ENCODE results near the gene MLLT6. TPM values are rescaled to one million over a fixed set of nuclear protein-coding genes. Genes with fewer than 3 reads are reported as not detected.

Gene MLLT6
- total RNA-seq, 2 experiments from 2014 or later: 81.7 to 174 TPM

GRCh38 chr17:38740806-38741205, 35.7 kb downstream of the MLLT6 start:
- Histone ChIP-seq H3K4me2 (ENCODE audit: low read length) (no peak overlapping the region), H4K20me1 (ENCODE audit: insufficient read depth, low read length) (no peaks in the 10 kb centered on the region), H3K9me3 (ENCODE audit: low read length) (no peaks in the 10 kb centered on the region), H3K79me2 (ENCODE audit: insufficient read depth, low read depth, low read length) (peaks cover 52% of the 10 kb centered on the region), H3K36me3 (ENCODE audit: insufficient read depth, low read length) (peaks cover 63% of the 10 kb centered on the region), H3K4me1 (ENCODE audit: insufficient read depth, low read length, poor library complexity, severe bottlenecking) (peaks cover 53% of the 10 kb centered on the region), H2AFZ (ENCODE audit: low read length) (no peak overlapping the region), H3K4me3 (ENCODE audit: low read depth, low read length, poor library complexity, severe bottlenecking) (no peak overlapping the region), H3K9me2 (ENCODE audit: insufficient read depth, low read length) (no peaks in the 10 kb centered on the region), H3K27ac (ENCODE audit: low read depth, low read length, poor library complexity, severe bottlenecking) (peak overlapping the region; percentile 20)
- intact Hi-C loops (cut with micrococcal nuclease; ENCODE audit: unreplicated experiment): no loop called here
- no peak for TF ChIP-seq CTCF (conservative IDR thresholded peaks at IDR 0.05; ENCODE audit: low read length)
- no peak for TF ChIP-seq EZH2phosphoT487 (IDR thresholded peaks at IDR 0.05; ENCODE audit: borderline replicate concordance, low read depth, low read length)
- ChIA-PET POLR2A (no interaction called here), CTCF (ENCODE audit: unreplicated experiment) (no interaction called here)
- no peak for DNase-seq (ENCODE audit: low spot score)
- BruUV-seq (replicated peaks): no TSS peak

- Histone ChIP-seq H3K9me3 (ENCODE audit: low read length) (no peaks in the 10 kb centered on the region), H3K36me3 (ENCODE audit: insufficient read depth, low read length) (peaks cover 57% of the 10 kb centered on the region), H2AFZ (ENCODE audit: low read length) (no peak overlapping the region), H3K4me2 (ENCODE audit: low read length) (peak overlapping the region; percentile 80; the same call in 1 of the 2 replicates), H3K79me2 (ENCODE audit: insufficient read depth, low read depth, low read length) (peaks cover 59% of the 10 kb centered on the region), H3K4me3 (ENCODE audit: low read depth, low read length, poor library complexity, severe bottlenecking) (no peak overlapping the region), H3K27ac (ENCODE audit: low read depth, low read length, poor library complexity, severe bottlenecking) (no peak overlapping the region), H3K9me2 (ENCODE audit: insufficient read depth, low read length) (no peaks in the 10 kb centered on the region), H3K4me1 (ENCODE audit: insufficient read depth, low read length, poor library complexity, severe bottlenecking) (peaks cover 55% of the 10 kb centered on the region), H4K20me1 (ENCODE audit: insufficient read depth, low read length) (no peaks in the 10 kb centered on the region)
- POLR2A ChIA-PET: no interaction called here
- BruUV-seq (replicated peaks): no TSS peak
- CTCF ChIA-PET (ENCODE audit: unreplicated experiment): no interaction called here
- intact Hi-C loops (cut with micrococcal nuclease; ENCODE audit: unreplicated experiment): no loop called here
- DNase-seq (ENCODE audit: low spot score): no peak
- TF ChIP-seq CTCF (conservative IDR thresholded peaks at IDR 0.05; ENCODE audit: low read length) (no peak), EZH2phosphoT487 (IDR thresholded peaks at IDR 0.05; ENCODE audit: borderline replicate concordance, low read depth, low read length) (no peak)
Measured at GRCh38 chr17:38741461-38741860, 36.4 kb downstream of the MLLT6 start.

- Histone ChIP-seq H3K9me2 (ENCODE audit: insufficient read depth, low read length) (no peaks in the 10 kb centered on the region), H4K20me1 (ENCODE audit: insufficient read depth, low read length) (no peaks in the 10 kb centered on the region), H3K4me3 (ENCODE audit: low read depth, low read length, poor library complexity, severe bottlenecking) (no peak overlapping the region), H3K79me2 (ENCODE audit: insufficient read depth, low read depth, low read length) (peaks cover 64% of the 10 kb centered on the region), H3K4me1 (ENCODE audit: insufficient read depth, low read length, poor library complexity, severe bottlenecking) (peaks cover 55% of the 10 kb centered on the region), H3K4me2 (ENCODE audit: low read length) (peak overlapping the region; percentile 80), H3K36me3 (ENCODE audit: insufficient read depth, low read length) (peaks cover 54% of the 10 kb centered on the region), H3K27ac (ENCODE audit: low read depth, low read length, poor library complexity, severe bottlenecking) (peak overlapping the region; percentile 26), H3K9me3 (ENCODE audit: low read length) (no peaks in the 10 kb centered on the region), H2AFZ (ENCODE audit: low read length) (no peak overlapping the region)
- no peak for DNase-seq (ENCODE audit: low spot score)
- no TSS peak for BruUV-seq (replicated peaks)
- CTCF ChIA-PET (ENCODE audit: unreplicated experiment): no interaction called here
- intact Hi-C loops (cut with micrococcal nuclease; ENCODE audit: unreplicated experiment): no loop called here
- POLR2A ChIA-PET: no interaction called here
- no peak for TF ChIP-seq CTCF (conservative IDR thresholded peaks at IDR 0.05; ENCODE audit: low read length)
- no peak for TF ChIP-seq EZH2phosphoT487 (IDR thresholded peaks at IDR 0.05; ENCODE audit: borderline replicate concordance, low read depth, low read length)
Measured at GRCh38 chr17:38741921-38742410, 36.9 kb downstream of the MLLT6 start.

All from OCI-LY7 (cell line).